ENCODE data around the gene CST8.
"Not testable (repeated sequence)": the region's sequence is repeated elsewhere in the genome, so short reads cannot be mapped to it uniquely, and the experiment has no call there.

CST8 gene, protein sequence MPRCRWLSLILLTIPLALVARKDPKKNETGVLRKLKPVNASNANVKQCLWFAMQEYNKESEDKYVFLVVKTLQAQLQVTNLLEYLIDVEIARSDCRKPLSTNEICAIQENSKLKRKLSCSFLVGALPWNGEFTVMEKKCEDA

DNA sequence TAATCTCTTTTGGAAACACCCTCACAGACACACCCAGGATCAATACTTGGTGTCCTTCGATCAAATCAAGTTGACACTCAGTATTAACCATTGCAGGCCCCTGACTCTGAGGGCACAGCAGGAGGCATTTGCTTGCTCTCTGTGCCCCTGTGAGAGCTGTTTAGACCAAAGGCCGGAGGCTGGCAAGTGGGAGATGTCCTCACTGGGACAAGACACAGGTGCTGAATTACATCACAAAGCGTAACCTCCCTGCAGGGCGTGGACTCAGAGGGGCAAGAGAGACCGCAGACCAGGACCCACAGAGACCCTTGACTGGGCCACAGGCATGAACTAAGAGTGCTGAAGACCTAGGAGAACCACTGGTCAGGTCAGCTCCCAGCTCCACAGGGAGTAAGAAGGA, at the start of gene CST8:
TSS of gene CST8 (plus strand) at position 301 of the 400 bp plus-strand sequence. CDS start 551 bp downstream, outside the sequence.
- no peak within 1 kb of the TSS for H3K4me3 ChIP-seq (ENCODE audit: low read depth, low read length)
- DNase-seq (ENCODE audit: low read depth), result no peak

DNA sequence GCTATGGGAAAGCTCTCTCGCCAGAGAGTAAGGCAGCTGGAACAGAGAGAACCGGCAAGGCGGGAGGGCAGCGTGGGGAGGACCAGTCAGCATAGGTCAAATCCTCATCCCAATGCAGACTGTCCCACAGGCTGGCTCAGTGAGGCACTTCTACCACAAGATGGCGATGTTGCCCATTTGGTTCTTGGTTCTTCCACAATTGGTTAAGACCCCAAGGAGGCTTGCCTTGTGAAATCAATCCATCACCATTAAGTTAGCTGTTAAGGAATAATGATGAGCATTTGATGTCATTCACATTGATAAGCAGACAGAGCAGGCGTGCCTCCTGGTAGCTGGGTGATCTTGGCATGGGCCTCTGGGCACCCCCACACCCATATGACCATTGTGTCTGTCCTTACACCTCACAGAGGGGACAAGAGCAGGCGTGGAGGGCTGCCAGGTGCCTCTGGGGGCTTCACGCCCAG, 49.0 kb upstream of the CST8 start:
- H3K4me3 ChIP-seq (ENCODE audit: low read depth, low read length), result no peak overlapping the region
- DNase-seq (ENCODE audit: low read depth), result peak; percentile 38

DNA sequence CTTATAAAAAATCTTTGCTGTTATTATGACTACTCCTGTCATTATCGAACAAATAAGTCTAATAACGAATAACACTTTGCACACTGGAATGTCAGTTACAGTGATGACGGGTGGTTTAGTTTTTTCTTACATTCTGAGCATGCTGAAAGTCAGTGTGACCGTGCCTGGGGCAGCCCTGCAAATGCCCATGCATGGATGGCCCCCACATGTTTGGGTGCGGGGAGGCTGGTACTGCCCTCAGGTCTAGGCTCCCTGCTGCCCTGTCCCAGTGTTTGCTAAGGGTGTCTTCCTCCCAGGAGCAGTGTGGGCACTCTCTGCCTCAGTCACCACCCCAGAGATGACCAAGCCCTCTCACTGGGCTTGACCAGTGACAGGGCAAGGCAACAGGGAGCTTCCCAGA, 48.5 kb upstream of the CST8 start:
- H3K4me3 ChIP-seq (ENCODE audit: low read depth, low read length), result no peak overlapping the region
- no peak for DNase-seq (ENCODE audit: low read depth)

DNA sequence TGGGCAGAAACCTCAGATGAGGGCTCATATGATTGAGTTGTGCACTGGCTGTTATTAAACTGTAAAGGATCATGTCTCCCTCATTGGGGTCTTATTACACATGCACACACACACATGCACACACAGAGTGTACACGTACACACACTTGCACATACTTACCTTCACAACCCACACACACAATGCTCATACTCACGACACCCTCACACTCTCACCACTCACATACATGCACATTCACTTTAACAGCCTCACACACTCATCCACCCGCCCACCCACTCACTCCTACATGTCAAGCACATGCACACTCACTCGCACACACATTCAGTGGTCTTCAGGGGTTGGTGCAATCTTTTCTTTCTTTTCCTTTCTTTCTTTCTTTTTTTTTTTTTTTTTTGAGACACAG, 46.1 kb upstream of the CST8 start:
- no peak for DNase-seq (ENCODE audit: low read depth)
- no peak overlapping the region for H3K4me3 ChIP-seq (ENCODE audit: low read depth, low read length)

DNA sequence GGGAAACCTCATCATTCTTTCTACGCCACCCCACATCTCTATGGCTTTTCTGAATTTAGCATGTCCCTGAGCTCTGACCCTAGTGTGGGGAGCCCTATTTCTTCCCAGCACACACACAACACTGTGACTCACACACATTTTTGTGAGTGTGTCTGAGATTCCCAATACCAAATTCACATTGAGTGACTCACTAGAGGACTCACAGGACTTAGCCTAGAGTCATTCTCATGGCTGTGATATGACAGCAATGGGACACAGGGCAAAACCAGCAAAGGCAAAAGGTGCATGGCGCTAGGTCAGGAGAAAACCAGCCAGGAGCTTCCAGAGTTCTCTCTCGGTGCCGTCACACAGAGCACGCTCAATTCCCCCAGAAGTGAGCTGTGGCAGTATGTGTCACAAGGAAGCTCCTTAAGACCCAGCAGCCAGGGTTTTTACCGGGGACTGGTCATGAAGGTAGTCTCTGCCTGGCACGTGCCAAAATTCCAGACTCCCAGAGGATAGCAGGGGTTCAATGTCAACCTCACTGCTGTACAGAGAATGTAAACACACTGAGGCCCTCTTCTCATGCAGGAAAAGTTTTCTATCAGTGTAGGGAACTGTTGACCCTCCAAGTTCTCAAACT, 45.2 kb upstream of the CST8 start:
- peak; percentile 49 for DNase-seq (ENCODE audit: low read depth)
- no peak overlapping the region for H3K4me3 ChIP-seq (ENCODE audit: low read depth, low read length)

DNA sequence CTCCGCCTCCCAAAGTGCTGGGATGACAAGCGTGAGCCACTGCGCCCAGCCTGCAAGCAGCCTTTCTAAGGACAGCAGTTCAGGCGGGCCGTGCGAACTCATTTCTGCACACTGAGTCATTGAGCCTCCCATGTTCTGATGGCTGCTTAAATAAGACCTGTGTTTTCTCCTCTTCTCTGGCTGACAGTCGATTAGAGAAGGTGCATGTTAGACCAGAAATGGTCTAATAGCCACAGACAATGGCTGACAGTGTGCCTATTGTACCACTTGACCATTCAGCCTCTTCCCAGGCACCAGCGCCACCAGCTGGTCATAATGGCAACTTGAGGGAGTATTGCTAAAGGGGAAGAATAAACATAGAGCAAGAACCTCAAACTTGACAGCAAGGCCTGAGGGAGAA, 44.4 kb upstream of the CST8 start:
- H3K4me3 ChIP-seq (ENCODE audit: low read depth, low read length), result no peak overlapping the region
- no peak for DNase-seq (ENCODE audit: low read depth)

DNA sequence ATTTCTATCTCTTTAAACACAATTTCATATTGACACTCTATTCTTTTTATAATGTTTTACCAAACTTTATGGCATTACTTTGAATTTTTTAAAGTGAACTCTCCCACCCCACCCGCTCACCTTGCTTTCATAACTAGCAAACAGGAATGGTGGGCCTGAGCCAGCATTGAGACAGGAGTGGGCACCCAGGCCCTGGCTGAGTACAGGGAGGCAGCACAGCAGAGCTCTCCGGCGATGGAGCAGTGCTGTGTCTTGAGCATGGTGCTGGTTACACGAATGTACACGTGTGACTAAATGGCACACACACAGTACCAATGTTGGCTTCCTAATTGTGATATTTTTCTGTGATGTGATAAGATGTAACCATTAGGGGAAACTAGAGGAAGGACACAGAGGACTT, 42.8 kb upstream of the CST8 start:
- no peak overlapping the region for H3K4me3 ChIP-seq (ENCODE audit: low read depth, low read length)
- no peak for DNase-seq (ENCODE audit: low read depth)

DNA sequence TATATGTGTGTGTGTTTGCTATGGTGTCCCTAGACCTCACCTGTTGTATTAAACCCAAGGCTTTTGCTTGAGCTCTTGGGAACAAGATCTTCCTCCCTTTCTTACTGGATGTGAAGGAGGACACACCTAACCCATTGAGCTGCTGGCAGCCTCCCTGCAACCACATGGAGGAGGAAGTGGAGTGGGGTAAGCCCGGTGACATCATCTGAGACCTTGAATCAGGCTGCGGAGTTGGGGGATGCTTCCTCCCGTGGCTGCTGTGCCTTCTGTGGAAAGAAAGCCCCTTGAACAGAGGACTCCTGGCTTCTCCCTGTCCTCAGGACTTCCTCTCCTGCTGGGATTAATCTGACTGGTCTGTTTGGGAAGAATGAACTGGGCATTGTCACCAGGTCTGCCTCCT, 41.5 kb upstream of the CST8 start:
- H3K4me3 ChIP-seq (ENCODE audit: low read depth, low read length), result no peak overlapping the region
- no peak for DNase-seq (ENCODE audit: low read depth)

DNA sequence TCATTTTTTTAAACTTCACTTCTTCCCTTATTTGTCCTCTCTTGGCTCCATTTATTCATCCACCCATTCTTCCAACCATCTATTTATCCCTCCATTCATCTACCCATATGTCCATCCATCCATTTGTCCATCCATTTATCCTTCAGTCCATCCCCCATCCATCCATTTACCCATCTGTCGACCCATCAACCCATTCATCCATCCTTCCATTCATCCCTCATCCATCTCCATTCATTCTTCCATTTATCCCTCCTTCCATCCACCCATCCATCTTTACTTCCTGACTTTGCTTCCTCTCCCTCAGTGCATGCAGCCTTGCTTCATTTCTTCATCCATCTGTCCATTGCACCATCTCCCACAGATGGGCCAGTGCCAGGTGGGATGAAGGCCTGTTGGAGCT, 40.0 kb upstream of the CST8 start:
- no peak overlapping the region for H3K4me3 ChIP-seq (ENCODE audit: low read depth, low read length)

DNA sequence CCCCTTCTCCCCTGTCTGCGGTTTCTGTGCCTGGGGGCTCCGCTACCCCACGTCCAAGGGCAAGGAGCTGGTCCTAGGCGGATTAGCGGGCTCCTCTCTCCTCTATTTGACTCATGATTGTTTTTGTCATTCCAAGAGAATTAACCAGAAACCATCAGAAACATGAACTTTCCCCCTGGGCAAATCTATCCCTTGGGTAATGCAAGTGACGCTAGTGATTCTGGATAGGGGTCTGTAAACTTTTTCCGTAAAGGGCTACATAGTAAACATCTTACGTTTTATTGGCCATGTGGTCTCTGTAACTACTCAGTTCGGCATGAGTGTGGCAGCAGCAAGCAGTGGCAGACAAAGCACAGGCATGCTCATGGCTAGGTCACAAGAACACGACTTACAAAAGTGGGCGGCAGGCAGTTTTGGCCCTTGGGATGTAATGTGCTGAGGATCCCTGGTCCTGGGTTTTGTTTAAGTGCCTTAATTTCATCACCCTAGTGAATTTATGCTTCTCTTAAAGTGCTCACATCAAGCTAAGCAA, 38.9 kb upstream of the CST8 start:
- no peak for DNase-seq (ENCODE audit: low read depth)
- H3K4me3 ChIP-seq (ENCODE audit: low read depth, low read length), result no peak overlapping the region

More for the DNA sequence above, 40.0 kb upstream of the CST8 start:
- DNase-seq (ENCODE audit: low read depth), result no peak

DNA sequence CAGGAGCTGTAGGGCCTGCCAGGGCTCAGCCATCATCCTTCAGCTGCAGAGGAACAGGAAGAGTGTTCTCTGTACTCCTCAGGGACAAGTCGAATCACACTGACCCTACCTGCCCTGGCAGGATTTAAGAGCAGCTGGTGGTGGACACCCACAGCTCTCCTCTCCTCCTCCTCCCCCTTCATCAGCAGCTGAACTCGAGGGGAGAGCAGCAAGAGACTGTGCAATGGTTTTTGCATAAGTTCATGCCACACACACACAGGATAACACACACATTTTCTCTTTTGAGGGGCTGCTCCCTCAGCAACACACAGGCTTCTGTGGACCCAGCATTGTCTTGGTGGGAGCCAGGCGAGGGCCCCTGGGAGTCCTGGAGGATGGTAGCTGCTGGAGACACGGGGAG, 38.1 kb upstream of the CST8 start, which contains the start of gene CST11:
TSS of gene CST11 (minus strand) at position 101 of the 400 bp plus-strand sequence. CDS start at position 36, 65 bp downstream.
- no peak within 1 kb of the TSS for H3K4me3 ChIP-seq (ENCODE audit: low read depth, low read length)
- DNase-seq (ENCODE audit: low read depth), result no peak

DNA sequence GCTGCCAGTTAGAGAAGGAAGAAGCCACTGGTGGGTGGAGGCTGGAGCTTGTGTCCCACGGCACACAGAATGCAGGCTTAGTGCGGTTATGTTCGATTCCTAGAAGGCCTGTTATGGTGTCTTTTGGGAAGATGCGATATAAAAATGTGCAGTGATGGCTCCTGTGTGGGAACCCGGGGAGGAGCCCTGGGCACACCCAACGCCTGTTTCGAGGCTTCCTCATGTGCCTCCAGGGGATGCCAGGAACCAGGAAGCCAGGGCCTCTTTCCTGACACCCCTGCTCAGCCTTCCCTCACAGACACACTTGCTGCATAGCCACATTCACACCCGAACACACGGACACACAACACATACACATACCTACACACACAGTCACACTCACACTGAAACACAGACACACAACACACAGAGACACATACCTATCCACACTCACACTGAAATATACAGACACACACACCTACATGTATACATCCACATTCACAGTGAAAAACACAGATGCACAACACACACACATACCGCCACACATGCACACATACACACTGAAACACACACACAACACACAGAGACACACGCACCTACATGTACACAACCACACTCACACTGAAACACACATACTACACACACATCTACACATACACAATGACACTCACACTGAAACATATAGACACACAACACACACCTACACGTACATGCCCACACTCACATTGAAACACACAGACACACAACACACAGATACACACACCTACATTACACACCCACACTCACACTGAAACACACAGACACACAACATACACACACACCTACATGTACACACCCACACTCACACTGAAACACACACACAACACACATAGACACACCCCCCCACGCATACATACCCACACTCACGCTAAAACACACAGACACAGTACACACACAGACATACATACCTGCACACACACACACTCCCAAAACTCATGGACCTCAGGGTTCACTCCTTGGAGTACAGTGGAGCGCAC, 37.1 kb upstream of the CST8 start:
- H3K4me3 ChIP-seq (ENCODE audit: low read depth, low read length), result no peak overlapping the region
- DNase-seq (ENCODE audit: low read depth), result no peak

DNA sequence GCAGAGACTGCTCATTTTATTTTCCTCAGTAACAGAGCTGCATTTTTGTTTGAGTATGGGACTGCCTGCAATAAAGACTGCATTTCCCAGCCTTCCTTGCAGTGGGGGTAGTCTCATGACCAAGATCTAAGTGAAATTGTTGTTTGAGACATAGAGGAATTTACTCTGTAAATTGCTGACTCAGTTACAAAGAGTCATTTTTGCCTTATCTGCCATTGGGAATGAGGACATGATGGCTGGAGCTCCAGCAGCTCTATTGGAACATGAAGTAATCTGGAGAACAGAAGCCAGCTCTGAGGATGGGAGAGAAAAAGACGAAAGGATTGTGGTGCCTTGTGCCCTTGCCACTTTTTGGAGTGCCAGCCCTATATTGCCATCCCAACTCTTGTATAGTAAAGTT, 36.1 kb upstream of the CST8 start:
- no peak overlapping the region for H3K4me3 ChIP-seq (ENCODE audit: low read depth, low read length)
- no peak for DNase-seq (ENCODE audit: low read depth)

DNA sequence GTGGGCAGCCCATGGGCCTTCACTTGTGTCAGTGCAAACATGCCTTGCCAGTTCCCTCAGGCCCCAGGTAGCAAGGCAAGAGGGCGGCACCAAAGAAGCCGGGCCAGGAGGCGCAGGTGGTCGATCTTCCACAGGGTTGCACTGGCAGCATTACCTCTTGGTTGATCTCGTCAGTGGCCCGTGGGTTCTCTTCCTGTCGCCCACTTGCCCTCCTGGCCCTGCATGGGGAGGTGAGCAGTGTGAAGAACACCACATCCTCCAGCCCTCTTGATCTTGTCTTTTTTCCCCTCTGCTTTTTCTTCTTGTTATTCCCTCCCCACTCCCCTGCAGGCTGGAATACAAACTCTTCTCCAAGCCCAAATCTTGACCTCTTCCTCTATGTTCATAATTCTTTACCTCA, 35.3 kb upstream of the CST8 start:
- DNase-seq (ENCODE audit: low read depth), result no peak
- H3K4me3 ChIP-seq (ENCODE audit: low read depth, low read length), result no peak overlapping the region

DNA sequence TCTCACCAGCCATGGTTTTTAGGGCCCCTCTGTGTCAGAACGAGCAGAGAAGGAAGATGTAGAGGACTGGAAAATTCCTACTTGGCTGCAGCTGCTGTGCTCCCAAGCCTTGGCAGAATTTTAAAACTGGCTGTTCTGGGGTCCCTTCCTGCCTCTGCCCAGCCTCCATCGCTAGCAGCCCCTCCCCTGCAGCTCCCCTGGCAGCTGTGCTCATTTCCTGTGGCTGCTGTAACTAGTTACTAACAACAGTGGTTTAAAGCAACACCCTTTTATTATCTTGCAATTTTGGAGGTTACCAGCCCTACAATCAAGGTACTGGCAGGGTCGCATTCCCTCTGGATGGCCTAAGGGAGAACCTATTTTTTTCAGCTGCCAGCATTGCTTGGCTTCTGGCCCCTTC, 34.5 kb upstream of the CST8 start:
- H3K4me3 ChIP-seq (ENCODE audit: low read depth, low read length), result no peak overlapping the region
- no peak for DNase-seq (ENCODE audit: low read depth)

DNA sequence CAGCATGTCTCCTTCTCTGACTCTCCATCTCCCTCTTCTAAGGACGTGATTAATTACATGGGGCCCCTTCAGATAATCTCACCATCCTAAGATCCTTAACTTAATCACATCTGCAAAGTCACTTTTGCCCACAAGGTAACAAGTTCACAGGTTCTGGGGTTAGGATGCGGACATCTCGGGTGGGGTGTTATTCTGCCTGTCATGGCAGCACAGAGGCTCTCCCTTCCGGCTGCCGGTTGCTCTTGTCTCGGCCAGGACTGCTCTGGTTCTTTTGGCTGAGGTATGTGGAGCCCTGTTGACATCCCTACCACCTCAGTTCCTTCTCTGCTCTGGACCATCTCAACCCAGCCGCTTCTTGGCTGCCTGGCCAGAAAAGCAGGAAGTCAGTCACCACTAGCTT, 34.0 kb upstream of the CST8 start:
- no peak for DNase-seq (ENCODE audit: low read depth)

DNA sequence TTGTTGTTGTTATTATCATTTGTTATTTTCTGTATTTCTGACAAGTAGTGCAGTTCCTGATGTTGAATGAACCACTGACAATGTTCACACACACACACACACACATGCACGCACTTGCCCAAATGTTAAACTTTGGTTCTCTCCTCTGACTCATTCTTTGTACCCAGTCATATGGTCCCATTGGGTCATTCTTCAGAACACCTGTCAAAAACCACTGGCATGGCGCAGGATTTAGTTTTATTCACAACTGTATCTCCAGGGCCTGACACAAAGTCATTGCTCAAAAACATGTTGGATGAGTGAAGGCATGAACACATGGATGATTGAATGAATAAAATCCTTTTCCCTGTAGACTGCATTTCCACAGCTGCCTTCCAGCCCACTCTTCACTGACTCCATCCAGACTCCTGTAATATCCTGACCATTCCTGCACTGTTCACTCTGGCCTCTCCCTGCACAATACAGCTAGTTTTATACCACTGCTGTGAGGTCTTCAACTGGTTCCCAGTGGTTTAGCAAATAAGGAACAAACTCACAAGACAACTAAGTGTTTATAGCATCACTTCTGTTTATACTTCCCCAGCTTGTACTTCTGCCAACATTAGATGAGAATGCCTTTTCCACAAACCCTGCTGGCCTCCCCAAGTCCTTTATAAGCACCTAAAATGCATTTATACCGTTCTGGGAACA, 31.3 kb upstream of the CST8 start:
- no peak for DNase-seq (ENCODE audit: low read depth)
- H3K4me3 ChIP-seq (ENCODE audit: low read depth, low read length), result no peak overlapping the region

More for the DNA sequence above, 34.0 kb upstream of the CST8 start:
- no peak overlapping the region for H3K4me3 ChIP-seq (ENCODE audit: low read depth, low read length)

DNA sequence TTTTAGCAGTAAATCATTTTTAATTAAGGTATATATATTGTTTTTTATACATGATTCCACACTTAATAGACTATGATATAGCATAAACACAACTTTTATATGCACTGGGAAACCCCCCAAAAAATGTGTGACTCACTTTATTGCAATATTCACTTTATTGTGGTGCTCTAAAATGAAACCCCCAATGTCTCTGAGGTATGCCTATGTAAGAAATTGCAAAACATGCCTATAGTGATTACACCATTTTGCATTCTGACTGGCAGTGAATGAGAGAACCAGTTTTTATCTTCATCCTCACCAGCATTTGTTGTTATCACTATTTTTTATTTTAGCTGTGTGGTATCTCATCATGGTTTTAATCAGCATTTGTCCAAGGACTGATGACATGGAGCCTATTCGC, 29.7 kb upstream of the CST8 start:
- no peak for DNase-seq (ENCODE audit: low read depth)
- H3K4me3 ChIP-seq (ENCODE audit: low read depth, low read length), result no peak overlapping the region

DNA sequence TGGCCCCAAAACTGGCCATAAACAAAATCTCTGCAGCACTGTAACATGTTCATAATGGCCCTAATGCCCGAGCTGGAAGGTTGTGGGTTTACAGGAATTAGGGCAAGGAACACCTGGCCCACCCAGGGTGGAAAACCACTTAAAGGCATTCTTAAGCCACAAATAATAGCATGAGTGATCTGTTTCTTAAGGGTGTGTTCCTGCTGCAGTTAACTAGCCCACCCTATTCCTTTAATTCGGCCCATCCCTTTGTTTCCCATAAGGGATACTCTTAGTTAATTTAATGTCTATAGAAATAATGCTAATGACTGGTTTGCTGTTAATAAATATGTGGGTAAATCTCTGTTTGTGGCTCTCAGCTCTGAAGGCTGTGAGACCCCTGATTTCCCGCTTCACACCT, 24.0 kb upstream of the CST8 start:
- not testable (repeated sequence) for H3K4me3 ChIP-seq (ENCODE audit: low read depth, low read length); DNase-seq (ENCODE audit: low read depth)
